DMS 273 treated with DMSO at 0.1 percent for 48 hours (cell line): Measurements from ENCODE around the gene EXTL1.

Experiments
- DNase-seq: peaks from one replicate; lab custom pipeline; 2025; lab: John Stamatoyannopoulos, UW

Gene EXTL1

DNA sequence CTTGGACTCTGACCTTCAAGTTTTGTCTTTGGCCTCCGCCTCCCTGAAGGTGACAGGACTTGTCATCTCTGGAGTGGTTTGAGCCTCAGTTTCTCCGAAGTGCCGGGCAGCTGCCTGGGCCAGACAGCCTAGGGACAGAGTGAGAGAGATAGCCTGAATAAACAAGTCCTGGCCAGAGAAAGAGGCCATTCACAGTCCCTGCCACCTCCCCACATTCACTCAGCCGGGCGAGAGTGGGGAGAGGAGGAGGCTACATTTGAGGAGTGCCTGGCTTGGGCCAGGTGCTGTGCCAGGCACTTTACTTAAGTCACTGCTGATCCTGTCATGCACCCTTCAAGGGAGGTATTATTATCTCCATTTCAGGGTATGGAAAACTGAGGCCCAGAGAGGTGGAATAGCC, 3.5 kb downstream of the EXTL1 start:
- no peak for DNase-seq

DNA sequence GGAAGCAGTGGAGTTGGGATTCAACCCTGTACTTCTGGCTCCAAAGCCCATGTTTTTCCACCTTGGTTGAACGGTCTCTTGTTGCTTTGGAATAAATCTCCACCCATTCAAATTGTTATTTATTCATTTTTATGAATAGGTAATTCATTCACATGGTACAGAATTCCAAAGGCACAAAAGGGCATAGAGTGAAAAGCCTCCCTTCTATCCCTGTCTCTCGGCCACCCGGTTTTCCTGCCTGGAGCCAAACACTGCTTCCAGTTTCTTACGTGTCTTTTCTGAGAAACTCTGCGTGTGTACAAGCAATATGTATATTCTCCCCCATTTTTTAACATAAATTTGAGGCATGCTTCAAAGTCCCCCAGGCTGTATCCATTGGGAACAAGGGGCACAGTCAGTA, 3.9 kb downstream of the EXTL1 start:
- DNase-seq = no peak

DNA sequence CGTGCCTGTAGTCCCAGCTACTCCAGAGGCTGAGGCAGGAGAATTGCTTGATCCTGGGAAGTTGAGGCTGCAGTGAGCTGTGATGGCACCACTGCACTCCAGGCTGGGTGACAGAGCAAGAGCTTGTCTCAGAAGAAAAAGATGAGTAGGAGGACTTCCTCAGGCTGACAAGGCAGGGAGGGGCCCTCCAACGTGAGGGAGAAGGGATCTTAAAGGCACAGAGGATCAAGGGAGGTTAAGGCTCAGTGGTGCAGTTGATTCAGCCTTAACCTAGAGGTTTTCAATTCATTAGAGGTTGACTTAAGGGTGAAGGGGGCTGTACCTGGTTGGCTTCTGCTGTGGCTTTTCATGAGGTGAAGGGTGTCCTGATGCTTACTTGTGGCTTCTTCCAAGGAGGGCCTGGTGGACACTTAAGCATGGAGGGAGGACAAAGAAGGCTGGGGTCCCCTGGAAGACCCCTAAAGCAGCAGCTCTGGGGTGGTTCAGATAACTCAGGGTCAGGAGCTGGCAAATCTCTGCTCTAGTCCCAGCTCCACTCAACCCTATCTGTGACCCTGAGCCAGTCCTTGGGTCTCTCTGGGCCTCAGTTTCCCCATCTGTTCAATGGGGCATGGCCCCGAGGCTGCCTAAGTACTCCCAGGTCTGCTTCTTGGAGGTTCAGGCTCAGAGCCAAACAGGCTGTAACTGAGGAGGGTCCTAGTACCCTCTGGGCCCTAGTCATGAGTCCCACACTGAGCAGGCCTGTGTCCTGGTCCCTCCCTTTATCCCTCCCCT, 6.3 kb downstream of the EXTL1 start:
- peak; percentile 36 for DNase-seq

DNA sequence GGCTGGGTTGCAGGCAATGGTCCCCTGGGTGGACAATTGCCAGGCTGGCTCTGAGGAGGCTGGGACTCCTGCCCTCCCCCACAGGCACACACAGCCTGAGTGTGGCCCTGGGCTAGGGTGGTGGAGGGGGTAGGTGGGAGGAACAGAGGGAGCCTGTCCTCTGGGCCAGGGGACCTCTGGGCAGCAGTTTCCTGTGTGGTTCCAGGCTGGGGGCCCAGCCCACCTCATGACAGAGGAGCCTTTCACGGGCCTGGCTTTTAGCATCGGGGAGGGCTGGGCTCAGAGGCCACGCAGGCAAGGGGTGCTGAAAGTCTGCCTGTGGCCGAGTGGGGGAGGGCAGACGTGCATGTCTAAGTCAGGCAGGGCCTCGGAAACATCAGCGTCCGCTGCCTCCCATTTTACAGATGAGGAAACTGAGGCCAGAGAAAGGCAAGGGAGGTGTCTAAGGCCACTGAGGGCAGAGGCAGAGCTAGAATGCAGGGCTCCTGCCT, 7.0 kb downstream of the EXTL1 start:
- no peak for DNase-seq

DNA sequence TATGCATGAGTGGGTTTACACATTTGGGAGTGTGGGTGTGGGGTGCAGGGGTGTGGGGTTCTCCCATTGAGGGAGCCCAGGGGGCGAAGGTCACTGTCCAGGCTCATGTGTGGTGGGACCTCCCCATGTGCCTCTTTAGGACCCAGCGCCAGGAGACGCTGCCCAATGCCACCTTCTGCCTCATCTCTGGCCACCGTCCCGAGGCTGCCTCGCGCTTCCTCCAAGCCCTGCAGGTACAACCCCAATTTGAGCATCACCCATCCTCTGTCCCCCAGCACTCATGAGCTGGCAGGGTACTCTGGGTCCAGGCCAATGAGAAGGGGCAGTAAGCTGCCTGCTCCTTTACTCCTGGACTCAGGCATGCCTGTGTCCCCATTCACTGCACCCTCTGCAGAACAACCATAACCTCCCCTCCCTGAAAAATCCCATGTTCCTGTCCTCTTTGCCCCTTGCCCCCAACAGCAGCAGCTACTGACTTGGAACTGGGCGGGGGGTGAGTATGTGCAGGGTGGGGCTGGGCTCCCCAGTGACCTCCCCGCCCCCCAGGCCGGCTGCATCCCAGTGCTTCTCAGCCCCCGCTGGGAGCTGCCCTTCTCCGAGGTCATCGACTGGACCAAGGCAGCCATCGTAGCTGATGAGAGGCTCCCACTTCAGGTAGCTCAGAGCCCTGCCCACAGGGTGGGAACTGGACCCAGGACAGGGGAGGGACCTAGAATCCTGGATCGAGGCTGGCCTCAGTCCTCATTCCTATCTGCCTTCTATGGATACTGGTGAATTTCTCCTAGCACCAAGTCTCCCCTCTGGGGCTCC, 7.7 kb downstream of the EXTL1 start:
- no peak for DNase-seq

DNA sequence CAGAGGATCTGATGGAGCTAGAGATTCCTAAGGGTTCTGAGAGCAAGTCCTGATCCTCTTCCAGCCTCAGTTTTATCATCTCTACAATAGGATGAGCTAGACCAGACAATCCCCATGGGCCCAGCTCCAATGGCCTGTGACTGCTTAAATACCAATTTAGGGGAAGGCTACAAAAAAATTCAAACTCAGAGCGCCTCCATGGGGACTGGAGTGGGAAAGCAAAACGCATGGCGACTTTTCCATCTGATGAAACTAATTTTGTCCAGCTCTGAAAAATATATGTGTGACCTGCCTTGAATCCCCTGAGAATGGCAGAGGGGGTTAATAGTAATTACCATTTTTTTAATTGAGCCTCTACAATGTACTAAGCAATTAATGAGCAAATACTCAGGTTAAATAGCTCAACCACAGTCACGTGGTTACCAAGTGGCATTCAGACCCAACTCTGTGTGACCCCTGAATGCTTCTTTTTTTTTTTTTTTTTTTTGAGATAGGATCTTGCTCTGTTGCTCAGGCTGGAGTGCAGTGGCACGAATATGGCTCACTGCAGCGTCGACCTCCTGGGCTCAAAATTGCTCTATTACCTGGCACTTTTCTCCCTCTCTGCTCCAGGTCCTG, 8.4 kb downstream of the EXTL1 start:
- no peak for DNase-seq

DNA sequence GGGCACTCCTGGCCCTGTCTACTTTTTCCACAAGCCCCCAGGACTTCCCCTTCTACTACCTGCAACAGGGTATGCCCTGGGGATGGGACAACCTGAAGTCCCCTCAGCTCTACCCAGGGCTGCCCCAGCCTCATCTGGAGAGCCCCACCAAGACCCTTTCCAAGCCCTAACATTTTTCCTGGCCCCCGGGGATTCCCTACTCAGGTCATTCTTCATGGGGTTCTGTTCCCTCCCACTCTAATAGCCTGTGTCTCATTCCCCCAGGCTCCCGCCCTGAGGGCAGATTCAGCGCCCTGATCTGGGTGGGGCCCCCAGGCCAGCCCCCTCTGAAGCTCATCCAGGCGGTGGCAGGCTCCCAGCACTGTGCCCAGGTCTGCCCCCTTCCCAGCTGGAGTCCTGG, 9.6 kb downstream of the EXTL1 start:
- DNase-seq = no peak

DNA sequence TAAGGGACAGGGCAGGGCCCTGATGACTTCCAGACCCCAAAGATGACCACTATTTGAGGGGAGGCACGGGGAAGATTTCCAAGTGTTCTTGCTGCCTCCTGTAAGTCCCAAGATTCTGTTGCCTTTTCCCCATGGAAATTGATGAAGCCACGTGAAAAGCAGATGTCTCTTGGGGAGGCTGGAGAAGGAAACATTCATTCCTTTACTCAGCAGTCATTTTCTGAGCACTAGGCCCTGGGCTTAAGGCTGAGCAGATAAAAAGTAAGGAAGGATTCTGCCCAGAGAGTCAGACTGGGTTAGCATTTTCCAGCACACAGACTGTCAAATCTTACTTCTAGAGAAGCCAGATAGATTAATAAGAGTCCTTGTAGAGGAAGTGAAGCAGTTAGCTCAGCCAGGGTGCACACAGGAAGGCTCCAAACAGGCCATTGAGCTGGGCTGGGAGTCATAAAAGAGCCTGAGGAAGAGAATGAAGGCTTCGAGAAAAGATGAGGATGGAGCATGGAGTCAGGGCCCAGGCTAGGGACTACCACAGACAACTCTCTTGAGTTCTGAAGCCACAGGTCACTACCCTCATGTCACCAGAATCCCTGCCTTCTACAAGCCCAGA, 10.1 kb downstream of the EXTL1 start:
- DNase-seq = no peak

DNA sequence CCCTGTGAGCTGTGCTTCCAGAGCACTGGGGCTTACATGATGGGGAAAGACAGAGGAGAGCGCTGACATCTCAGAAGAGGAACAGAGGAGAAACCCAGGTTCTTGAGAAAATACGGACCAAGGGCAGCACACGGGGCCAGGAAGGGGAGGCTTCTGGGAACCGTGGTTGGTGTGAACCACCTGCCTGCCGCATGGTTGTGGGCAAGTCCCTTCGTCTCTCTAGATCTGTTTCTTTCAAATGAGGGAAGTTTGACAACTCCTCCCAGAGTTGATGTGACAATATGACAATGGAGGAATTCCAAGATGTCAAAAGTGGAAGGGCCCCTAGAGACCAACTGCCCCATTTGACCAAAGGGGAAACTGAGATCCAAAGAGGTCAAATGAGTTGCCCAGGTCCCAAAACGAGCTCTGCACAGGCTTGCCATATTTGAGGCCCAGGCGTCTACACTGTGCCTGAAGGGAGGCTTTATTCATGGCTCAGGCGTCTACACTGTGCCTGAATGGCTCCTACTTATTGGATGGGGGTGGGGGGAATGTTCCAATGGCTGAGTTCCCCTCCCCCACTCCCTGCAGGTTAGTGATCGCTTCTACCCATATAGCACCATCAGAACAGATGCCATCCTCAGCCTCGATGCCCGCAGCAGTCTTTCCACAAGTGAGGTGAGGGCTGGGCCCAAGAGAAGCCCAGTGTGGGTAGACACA, 11.2 kb downstream of the EXTL1 start:
- no peak for DNase-seq

DNA sequence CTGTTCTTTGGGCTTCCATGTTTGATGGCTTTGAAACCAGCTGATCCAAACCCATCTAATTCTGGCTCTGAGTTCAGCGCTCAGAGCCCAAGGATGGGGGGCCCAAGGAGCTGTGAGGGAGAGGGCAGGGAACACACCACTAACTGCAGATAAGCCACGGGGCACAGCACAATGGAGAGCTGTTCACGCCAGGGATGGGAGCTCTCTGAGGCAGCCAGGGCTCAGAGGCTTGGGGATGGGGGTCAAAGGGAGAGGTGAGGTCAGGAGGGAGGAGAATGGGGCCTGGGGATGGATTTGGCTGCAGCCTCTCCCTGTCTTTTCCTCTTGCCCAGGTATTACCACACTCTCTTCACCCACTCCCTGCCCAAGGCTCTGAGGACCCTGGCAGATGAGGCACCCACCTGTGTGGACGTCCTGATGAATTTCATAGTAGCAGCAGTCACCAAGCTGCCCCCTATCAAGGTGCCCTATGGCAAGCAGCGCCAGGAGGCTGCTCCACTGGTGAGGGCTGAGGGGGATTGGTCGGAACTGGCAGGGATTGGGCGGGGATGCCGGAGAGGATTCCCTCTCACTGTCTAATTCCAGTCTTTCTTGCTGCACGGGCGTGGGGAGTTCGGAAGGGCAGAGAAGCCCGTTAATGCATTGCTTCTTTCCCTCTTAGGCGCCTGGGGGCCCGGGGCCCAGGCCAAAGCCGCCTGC, 13.1 kb downstream of the EXTL1 start:
- no peak for DNase-seq

DNA sequence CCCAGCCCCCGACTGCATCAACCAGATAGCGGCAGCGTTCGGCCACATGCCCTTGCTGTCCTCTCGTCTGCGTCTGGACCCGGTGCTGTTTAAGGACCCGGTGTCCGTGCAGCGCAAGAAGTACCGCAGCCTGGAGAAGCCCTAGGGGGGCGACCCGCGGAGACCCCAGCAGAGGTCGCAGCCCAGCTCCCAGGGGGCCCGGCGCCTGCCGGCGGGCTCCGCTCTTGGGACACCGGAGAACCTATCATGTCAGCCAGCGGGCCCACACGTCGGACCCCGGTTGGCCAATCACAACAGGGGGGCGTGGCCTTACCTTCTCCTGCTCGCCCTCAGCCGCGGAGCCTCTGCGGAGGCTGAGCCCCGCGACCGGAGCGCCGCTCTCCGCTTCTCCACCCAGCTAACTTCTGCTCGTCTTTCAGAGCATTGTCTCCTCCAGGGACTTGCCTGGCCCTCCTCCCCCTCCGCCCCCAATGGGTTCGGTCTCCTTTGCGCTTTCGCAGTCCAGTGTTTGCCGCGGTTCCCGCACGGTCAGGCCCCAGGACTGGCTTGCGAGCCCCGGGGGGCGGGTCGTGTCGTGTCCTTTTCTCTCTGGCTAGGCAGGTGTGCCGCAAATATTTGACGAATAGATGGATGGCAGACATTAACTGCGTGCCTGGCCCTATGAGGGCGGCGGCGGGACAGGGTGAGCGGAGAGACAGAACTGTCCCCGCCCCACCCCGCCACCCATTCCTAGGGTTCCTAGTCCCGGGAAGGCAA, 13.8 kb downstream of the EXTL1 start:
- DNase-seq = peak; percentile 79

DNA sequence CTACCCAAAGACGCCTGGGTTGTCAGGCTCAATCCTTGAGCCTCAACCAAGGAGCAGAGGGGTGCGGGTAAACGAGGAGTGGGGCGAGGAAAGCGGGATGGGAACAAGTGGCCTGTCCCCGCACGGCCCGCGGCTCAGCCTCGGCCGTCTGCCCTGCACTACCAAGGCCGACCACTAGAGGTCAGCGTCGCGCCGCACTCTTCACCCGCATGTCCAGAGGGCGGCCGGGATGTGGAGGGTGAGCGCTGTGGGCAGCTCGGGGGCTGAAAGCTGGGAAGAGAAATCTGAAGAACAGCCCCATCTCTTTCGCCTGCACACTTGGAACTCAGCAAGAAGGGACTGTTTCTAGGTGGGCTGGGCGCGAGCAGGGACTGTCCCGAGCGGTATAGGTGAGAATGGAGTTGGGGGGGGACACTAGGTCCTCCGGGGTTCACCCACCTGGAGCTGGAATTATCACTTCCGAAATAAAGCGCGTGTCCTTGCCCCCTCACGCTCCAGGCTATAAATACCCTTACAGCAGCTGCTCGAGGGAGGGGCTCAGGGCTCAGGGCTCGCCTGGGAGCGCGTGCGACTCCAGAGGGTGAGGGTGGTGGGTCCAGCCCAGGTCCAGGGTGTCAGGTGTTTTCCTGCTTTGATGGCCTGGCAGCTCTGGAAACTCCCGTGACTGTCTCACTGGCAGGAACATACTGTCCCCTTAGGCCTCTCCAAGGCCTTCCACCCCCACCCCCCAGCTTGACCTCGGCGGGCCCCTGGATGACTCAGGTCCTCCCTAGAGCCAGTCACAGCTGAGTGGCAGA, 14.6 kb downstream of the EXTL1 start:
- no peak for DNase-seq

DNA sequence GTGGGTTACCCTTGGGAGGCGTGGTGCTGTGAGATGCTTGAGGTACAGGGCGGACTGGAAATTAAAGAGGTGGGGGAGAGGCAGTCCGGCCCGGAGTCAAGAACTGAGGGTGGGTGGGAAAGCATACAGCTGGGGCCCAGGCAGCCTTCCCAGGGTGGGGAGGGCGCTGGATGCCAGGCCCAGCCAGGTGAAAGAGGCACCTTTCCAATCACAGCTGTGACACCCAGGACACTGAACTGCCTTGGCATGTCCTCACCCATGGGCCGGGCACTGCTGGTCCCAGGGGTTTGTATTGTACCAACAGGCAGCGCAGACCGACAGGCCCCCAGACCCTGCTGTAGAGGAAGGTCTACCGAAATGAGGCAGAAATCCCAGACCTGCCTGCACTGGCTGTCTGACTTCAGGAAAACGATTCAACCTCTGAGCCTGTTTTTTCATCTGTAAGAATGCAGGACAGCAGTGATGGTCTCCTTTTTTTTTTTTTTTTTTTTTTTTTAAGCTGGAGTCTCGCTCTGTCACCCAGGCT, 15.2 kb downstream of the EXTL1 start:
- DNase-seq = no peak

DNA sequence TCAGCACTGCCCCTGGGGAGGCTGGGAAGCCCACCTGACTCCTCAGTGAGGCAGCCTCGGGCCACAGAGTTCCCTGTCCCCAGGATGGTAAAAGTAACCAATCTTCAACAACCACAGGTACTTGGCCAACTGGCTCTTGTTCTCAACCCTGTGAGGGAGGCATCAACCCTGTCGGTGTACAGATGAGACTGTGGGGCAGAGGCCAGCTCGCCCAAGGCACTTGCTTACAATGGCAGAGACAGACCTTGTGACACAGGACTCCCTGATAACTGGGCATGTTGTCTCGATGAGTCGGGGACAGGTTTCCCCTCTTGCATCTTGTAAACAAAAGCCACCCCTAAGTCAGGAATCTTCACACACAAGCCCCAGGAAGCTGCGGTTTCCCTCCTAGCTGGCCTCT, 16.3 kb downstream of the EXTL1 start:
- DNase-seq = no peak

DNA sequence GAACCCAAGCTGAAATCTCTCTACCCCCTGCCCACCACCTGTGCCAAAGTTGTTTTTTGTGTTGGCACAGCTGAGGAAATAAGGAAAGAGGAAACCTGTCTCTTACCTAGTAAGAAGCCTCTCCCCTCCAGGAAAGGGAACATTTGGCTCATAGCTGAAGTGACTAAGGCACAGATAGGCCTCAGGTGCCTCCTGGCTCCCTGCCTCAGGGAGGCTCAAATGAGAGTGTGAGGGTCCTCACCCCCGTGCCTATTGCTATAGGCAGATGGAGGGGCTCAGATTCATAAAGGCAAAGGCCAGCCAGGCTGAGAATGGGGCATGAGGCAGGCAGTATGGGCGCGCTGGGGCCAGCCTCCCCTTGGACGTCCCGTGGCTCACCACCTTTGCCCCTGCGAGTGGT, 16.9 kb downstream of the EXTL1 start:
- DNase-seq = no peak

DNA sequence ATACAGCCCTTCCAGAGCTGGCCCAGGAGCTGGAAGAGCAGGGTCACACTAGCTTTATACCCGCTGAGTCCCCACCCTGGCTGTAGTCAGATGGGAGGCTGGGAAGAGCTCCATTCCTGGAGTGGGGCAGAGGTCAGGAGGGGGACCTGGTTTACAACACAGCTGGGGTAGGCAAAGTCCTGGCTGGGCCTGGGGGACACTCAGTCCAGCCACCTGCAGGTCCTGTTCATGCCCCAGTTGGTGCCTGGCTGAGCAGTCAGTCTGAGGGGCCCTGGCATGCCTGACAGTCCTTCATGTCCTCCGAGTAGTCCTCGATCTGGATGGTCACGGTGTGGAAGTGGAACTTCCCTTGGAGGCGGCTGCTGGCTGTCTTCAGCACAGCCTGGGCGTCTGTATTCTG, 17.3 kb downstream of the EXTL1 start:
- DNase-seq = no peak

DNA sequence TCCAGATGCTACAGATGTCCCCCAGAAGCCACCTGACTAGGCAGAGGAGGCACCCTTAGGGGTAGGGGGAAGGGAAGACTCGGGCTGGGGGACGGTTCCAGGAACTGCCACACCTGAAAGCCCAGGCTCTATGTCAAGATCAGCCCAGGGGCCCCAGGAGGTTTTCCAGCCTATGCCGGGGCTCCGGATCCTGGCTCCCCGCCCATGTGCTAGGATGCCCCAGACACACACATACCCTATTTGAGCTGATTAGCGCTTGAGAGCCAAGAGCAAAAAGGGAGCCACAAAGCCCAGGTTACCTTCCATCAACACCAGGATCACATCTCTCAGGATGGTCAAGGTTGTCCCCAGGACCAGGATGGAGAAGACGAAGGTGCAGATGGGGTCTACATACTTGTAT, 19.8 kb downstream of the EXTL1 start:
- no peak for DNase-seq

DNA sequence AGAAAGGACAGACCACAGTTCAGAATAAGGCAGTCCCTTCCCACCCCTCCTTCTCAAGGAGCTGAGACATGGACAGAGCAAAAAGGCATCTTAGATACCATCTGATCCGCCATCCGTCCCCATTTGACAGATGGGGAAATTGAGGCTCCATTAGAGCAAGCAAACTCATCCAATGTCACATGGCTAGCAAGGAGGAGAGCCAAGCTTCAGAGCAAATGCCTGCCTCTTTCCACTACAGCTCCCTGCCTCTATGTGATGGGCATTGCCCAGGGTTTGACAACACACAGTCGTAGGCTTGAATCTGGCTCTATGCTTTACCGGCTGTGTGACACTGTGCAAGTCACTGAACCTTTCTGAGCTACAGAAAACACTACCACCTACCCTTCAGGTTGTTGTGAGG, 20.4 kb downstream of the EXTL1 start:
- no peak for DNase-seq

DNA sequence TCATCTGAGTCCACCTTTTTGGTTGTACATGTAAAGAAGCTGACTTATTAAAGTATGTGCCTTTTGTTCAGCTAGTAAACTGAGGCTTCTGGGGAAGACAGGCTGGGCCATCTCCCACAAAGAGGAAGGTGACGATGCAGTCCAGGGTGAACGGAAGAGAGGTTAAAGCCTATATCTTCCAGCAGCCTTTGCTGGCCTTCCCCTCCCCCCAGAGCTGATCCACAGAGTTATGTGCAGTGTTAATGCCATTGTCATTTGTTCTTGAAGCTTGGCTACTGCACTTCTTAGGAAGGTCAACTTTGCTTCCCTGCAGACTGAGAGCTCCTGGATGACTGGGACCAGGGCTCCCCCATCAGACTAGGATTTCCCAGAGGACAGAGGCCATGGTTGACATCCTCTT, 22.2 kb downstream of the EXTL1 start:
- no peak for DNase-seq
